ENCODE results near the gene GAPDH.
A peak's percentile ranks its signal among the peaks of the same experiment; 100 is the strongest.
"Not testable (repeated sequence)": the region's sequence is repeated elsewhere in the genome, so short reads cannot be mapped to it uniquely, and the experiment has no call there.

GAPDH gene

DNA sequence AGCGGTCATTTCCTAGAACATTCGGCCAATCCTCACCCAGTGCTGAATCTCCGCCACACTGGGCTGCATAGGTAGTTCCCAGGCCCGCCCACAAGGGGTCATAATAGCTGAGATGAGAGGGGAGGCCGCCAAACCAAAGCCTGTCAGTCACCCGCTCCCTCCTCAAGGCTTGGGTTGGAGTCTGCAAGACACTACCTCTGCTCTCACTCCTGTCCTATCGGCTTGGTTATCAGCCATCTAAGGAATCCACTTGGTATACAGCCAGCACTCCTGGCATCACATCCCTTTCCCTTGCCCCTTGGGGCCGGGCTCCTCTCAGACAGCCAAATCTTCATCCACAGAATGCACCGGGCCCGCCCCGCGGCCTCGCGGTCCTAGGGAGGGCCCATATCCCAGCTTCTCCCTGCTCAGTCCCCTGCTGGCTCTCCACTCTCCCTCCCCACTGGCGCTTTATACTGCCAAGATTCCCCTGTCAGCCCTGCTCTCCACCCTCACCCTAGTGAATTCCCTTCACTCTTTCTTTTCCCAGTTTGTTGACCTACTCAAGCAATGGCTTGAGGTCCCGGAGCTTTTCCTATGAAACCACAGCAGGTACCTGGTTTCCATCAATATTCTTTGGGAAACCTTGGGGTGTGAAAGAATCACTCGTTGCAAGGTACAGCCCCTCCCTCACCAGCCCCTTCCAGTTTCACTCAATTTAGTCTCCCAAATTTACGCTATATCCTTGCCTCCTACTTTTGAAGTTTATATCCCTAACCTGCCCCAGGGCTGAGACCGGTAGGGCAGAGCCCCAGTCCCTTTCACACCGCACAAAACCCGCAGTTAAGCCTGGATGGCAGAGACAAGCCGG lies 20.1 kb downstream of the GAPDH start:
- in situ Hi-C loops (cut with HindIII; ENCODE audit: low pct_ligation_motif_present, low pct_unique_long_range_greater_than_20kb, low sequenced_read_pairs), result no loop called here
- peak; percentile 78 for DNase-seq

- no peak for DNase-seq
- in situ Hi-C loops (cut with HindIII; ENCODE audit: low pct_ligation_motif_present, low pct_unique_long_range_greater_than_20kb, low sequenced_read_pairs), result no loop called here
These were observed 20.8 kb downstream of the GAPDH start for GRCh38 chr12:6555018-6555691.

GRCh38 chr12:6556496-6556817 lies 22.1 kb downstream of the GAPDH start:
- in situ Hi-C loops (cut with HindIII; ENCODE audit: low pct_ligation_motif_present, low pct_unique_long_range_greater_than_20kb, low sequenced_read_pairs); DNase-seq: not testable (repeated sequence)

GRCh38 chr12:6556857-6557256 lies 22.5 kb downstream of the GAPDH start:
- in situ Hi-C loops (cut with HindIII; ENCODE audit: low pct_ligation_motif_present, low pct_unique_long_range_greater_than_20kb, low sequenced_read_pairs), result no loop called here
- DNase-seq, result no peak

DNA sequence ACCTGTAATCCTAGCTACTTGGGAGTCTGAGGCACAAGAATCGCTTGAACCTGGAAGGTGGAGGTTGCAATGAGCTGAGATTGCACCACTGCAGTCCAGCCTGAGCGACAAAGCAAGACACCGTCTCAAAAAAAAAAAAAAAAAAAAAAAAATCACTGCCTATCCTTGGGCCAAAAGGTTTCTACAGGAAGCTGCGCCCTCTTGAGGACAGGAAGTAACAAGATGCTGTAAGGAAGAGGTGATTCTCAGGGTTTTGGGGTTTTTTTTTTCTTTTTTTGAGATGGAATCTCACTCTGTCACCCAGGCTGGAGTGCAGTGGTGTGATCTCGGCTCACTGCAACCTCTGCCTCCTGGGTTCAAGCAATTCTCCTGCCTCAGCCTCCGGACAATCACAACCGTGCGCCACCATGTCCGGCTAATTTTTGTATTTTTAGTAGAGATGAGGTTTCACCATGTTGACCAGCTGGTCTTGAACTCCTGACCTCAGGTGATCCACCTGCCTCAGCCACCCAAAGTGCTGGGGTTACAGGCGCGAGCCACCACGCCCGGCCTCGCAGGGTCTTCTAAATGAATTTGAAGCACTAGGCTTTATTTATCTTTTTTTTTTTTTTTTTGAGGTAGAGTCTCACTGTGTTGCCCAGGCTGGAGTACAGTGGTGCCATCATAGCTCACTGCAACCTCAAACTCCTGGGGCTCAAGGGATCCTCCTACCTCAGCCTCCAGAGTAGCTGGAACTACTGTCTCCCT lies 23.9 kb downstream of the GAPDH start:
- DNase-seq, result peak; percentile 86
- in situ Hi-C loops (cut with HindIII; ENCODE audit: low pct_ligation_motif_present, low pct_unique_long_range_greater_than_20kb, low sequenced_read_pairs), result not testable (repeated sequence)

DNA sequence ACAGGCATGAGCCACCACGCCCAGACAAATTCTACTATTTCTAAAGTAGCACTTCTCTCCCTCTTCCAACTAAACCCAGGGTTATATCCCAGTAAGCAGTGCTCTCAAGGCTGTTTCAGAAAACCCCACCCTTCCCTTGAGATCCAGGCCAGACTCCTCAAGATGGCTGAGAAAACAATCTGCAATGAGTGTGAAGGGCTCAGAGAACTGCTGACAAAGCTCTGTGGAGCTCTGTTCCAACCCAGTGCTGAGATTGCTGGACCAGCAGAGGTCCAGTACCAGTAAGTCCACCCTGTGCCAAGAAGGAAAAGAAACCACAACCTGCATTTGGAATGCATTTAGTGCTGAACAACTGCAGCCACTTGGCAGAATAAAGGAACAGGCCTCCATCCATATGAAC lies 25.2 kb downstream of the GAPDH start:
- in situ Hi-C loops (cut with HindIII; ENCODE audit: low pct_ligation_motif_present, low pct_unique_long_range_greater_than_20kb, low sequenced_read_pairs), result no loop called here
- DNase-seq, result no peak

- in situ Hi-C loops (cut with HindIII; ENCODE audit: low pct_ligation_motif_present, low pct_unique_long_range_greater_than_20kb, low sequenced_read_pairs), result no loop called here
- no peak for DNase-seq
These were observed 26.3 kb downstream of the GAPDH start for GRCh38 chr12:6560501-6561205.

DNA sequence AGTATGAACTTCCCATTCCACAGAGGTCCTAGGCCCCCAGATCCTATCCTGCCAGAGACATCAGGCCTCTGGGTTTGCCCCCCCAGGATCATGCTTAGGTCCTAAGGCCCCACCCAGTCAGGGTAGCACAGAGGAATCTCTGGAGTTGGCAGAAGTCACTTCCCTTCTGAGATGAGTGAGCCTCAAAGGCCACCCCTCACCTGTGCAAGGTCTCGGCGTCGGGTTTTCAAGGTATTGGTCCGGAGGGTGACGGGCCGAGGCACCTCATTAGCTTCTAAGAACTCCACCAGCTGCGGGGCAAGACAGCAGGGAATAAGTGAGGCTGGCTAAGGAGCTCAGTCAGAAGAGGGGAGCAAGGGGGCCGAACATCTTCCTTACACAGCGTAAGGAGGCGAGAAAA lies 28.6 kb downstream of the GAPDH start:
- in situ Hi-C loops (cut with HindIII; ENCODE audit: low pct_ligation_motif_present, low pct_unique_long_range_greater_than_20kb, low sequenced_read_pairs), result no loop called here
- no peak for DNase-seq

DNA sequence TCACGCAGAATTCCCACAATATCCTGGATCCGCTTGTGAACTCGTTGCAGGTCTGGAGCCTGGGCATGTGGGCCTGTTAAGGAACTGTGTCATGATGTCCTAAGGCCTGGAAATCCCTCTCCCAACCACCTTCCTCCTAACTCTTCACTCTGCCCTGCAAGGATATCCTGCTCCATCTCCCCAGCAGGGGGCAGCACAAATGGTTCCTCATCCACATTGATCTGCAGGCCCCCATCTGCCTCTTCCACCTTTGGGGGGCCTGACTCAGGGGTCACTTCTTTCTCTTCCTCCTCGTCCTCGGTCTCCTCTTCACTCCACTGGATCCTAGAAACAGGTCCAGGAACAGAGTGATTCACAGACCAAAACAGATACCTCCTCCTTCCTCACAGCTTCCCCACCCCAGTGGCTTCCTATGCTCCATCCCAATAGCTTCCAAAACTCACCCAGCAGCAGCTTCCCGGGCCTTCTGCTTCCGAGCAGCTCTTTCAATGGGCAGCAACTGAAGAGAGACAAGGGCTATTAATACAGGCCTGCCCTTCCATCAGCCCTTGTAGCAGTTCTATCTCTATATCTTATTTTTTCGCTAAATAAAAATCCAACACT lies 29.2 kb downstream of the GAPDH start:
- in situ Hi-C loops (cut with HindIII; ENCODE audit: low pct_ligation_motif_present, low pct_unique_long_range_greater_than_20kb, low sequenced_read_pairs), result no loop called here
- DNase-seq, result peak; percentile 67

DNA sequence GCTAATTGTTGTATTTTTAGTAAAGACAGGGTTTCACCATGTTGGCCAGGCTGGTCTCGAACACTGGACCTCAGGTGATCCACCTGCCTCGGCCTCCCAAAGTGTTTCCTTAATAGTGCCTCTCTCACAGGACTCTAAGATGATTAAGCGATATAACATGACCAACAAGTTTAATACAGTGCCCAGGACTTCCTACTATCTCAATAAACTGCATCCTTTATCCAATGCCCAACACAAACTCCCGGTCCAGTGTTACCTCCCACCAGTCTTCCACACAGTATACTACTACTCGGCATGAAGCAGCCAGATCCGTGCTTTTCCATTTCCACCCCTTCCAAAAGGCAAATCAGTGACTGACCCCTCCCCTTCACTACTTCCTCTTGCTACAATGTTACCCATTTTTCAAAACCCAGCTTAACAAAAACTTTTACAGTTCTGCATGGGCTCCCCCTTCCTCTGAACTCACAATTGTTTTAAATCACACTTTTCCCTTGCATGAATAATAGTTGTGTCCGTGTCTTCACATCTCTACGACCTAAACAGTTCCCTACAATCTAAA lies 32.9 kb downstream of the GAPDH start:
- peak; percentile 37 for DNase-seq

GRCh38 chr12:6569312-6569711 lies 35.0 kb downstream of the GAPDH start:
- in situ Hi-C loops (cut with HindIII; ENCODE audit: low pct_ligation_motif_present, low pct_unique_long_range_greater_than_20kb, low sequenced_read_pairs), result no loop called here
- DNase-seq, result no peak

More for the DNA sequence above, 32.9 kb downstream of the GAPDH start:
- in situ Hi-C loops (cut with HindIII; ENCODE audit: low pct_ligation_motif_present, low pct_unique_long_range_greater_than_20kb, low sequenced_read_pairs), result no loop called here

DNA sequence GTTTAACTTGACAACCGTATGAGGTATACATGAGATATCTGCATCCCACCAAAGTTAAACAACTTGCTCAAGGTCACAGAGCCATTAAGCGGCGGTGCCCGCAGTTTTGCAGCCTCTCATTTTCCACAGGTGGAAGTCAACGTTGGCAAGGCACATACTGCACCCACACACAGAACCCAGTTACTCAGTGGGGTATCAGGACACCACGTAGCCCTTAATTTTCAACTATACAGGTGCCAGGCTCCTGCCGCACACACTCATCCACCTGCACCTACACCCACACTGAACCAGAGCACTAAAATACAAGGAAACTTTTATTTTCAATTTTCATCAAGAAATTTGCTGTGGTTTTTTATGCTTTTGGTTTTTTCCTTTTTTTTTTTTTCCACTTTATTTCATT lies 35.5 kb downstream of the GAPDH start:
- no peak for DNase-seq
- in situ Hi-C loops (cut with HindIII; ENCODE audit: low pct_ligation_motif_present, low pct_unique_long_range_greater_than_20kb, low sequenced_read_pairs), result no loop called here

GRCh38 chr12:6570264-6570887 lies 36.1 kb downstream of the GAPDH start:
- peak; percentile 71 for DNase-seq
- in situ Hi-C loops (cut with HindIII; ENCODE audit: low pct_ligation_motif_present, low pct_unique_long_range_greater_than_20kb, low sequenced_read_pairs), result no loop called here

GRCh38 chr12:6573001-6573400 lies 38.7 kb downstream of the GAPDH start:
- in situ Hi-C loops (cut with HindIII; ENCODE audit: low pct_ligation_motif_present, low pct_unique_long_range_greater_than_20kb, low sequenced_read_pairs), result no loop called here
- no peak for DNase-seq

- in situ Hi-C loops (cut with HindIII; ENCODE audit: low pct_ligation_motif_present, low pct_unique_long_range_greater_than_20kb, low sequenced_read_pairs), result no loop called here
- DNase-seq, result no peak
These were observed 40.4 kb downstream of the GAPDH start for GRCh38 chr12:6574576-6575295.

DNA sequence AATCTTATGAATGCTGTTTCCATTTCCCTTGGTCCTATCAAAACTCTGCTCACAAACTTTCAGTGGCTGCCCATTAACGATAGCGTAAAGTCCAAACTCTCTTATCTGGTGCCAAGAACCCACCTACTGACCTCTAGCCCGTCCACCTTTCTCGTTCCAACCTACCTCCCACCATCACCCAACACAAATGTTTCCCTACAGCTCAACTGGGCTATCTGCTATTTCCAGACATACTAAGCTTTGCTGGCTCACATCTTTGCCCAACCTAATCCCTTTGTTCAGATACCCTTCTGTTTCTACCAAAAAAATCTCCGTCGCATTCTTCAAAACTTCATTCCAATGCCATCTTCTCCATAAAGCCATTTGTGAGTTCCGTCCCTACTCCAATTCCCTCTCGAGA lies 41.3 kb downstream of the GAPDH start:
- in situ Hi-C loops (cut with HindIII; ENCODE audit: low pct_ligation_motif_present, low pct_unique_long_range_greater_than_20kb, low sequenced_read_pairs), result no loop called here
- DNase-seq, result no peak

DNA sequence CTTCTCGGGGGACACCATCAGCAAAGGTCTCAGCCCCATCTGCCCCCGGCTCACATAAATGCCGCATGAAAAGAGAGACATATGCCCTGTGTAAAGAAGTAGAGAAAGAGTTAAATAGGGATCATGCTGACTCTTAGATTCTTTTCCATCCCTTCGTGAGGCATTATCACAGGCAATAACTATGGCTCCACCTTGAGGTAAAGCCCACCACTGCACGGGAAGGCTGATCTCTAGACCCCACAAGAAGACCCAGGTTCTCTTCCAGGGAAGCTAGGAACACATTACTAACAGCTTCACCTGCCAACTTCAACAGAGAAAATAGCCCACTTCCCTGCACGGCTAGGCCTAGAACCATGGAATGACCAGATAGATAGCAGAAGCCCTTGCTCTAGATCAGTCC lies 47.9 kb downstream of the GAPDH start:
- in situ Hi-C loops (cut with HindIII; ENCODE audit: low pct_ligation_motif_present, low pct_unique_long_range_greater_than_20kb, low sequenced_read_pairs), result no loop called here
- DNase-seq, result peak; percentile 25

Data from ACHN (cell line).